Hematopoietic multipotent progenitor cell treated with erythropoietin and hydrocortisone succinate and interleukin-3 and kit ligand, for 15 days (in vitro differentiated cells): ENCODE results near the gene MYADM.
"Not testable (repeated sequence)": the region's sequence is repeated elsewhere in the genome, so short reads cannot be mapped to it uniquely, and the experiment has no call there.

Source experiments
- DNase-seq: peaks from one replicate; pipeline ENCODE4 v3.0.0-alpha.2; 2015; ENCODE audit warnings: low spot score

MYADM gene, protein sequence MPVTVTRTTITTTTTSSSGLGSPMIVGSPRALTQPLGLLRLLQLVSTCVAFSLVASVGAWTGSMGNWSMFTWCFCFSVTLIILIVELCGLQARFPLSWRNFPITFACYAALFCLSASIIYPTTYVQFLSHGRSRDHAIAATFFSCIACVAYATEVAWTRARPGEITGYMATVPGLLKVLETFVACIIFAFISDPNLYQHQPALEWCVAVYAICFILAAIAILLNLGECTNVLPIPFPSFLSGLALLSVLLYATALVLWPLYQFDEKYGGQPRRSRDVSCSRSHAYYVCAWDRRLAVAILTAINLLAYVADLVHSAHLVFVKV

DNA sequence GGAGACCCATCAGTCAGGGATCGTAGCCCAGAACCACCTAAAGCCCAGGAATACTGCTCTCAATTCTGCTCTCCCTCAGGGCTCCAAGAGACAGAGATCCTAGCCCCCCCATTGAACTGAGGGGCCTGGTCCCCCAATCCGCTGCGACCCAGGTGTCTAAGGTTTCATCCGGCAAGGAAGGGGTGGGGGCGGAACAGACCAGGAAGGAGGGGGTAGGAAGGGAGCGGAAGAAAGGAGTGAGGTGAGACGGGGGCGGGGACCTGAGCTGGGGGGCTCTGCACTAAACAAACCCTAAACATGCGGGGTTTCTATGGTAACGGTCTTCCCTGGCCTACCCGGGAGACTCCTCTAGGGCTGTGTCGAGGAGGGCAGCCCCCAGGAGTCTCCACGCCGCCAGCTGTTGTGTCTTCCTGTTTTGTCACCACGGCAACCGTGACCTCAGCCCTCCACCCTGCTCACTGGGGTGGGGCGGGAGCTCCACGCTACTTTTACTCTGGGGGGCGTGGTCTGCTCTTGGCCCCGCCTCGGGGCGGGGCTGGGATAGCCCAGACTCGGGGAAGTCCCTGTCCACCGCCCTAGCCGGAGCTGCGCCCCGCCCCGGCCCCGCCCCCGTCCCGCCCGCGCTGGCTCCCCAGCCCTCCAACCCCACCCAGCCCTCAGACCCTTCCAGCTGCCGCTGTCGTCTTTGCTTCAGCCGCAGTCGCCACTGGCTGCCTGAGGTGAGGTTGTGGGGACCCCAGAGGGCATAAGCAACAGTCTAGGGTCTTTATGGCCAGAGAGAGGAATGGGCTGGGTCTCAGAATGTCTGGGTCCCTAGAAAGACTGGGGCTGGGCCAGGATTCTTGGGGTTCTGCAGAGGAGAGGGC, at the start of gene MYADM:
Gene MYADM, plus strand, starts transcription at position 659 of the 866 bp plus-strand sequence. CDS start 5,647 bp downstream, outside the sequence.
- peak; percentile 83 for DNase-seq

DNA sequence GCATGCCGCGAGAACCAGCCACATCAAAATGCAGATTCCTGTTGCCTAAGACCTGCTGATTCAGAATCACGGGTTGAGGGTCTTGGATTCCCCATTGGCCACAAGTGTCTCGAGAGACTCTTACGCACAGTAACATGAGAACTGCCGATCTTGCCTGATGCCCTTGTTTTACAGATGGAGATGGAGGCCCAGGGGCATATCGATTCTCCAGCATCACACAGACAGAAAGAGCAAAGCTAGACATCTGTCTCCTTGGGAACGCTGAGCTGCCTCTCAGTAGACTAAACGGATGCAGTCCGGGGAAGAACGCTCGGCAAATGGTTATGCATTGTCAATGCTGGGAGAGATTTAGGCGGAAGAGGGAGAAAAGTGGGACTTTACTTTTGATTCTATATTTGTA, 48.9 kb upstream of the MYADM start:
- DNase-seq, result no peak

DNA sequence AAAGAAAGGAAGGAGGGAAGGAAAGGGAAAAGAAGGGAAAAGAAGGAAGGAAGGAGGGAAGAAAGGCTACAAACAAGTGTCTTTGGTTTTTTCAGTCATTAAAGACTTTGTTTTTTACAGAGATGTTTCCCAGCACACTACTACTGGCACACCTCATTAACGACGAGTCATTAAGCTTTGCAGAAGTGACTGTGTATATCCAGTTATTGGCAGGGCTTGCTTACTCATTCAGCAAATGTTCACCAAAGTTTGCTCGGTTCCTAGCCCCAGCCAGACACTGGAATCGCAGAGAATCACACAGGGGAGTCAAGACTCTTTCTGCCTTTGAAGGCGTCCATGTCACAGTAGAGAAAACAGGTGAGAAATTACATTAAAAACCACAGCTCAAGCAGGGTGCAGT, 47.8 kb upstream of the MYADM start:
- no peak for DNase-seq

DNA sequence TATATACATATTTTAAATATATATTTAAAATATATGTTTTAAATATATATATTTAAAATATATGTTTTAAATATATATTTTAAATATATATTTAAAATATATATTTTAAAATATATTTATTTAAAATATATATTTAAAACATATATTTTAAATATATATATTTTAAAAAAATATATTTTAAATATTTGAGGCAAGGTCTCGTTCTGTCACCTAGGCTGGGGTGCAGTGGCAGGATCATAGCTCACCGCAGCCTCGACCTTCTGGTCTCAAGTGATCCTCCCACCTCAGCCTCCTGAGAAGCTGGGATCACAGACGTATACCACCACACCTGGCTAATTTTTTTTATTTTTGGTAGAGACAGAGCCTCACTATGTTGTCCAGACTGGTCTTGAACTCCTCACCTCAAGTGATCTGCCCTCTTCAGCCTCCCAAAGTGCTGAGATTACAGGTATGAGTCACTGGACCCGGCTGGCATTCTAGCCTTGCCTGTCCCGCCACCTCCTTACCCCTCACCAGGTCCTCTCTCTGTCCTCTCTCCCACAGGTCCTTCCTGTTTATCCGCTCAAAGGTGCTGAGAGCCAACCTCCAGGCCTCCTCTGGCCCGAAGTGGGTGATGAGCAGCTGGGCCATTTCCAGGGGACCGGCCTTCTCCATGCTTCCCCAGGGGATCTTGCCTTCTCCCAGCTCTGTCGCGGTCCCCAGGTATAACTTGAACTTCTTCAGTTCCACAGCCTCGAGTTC, 44.1 kb upstream of the MYADM start:
- no peak for DNase-seq

DNA sequence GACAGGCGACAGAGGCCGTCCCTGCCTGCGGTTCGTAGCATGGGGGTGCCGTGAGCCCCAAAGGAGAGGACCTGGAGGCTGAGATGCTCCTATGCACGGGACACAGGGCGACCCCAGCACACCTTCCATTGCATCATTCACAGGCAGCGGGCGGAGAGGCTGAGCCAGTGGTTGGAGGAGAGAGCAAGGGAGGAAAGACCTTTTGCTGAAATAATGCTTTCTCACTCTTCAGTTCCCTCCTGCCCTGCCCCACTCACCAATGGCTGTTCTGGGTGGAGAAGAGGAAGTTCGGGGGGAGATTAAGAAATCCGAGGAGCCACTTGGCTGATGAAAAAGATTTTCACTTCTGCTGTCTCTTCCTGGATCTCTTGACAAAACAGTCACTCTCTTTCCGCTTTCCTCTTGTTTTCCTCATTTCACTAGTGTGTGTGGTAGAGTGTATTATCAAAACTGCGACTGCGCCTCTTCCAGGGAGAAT, 43.5 kb upstream of the MYADM start, which contains the start of gene NLRP12:
Gene NLRP12, minus strand, starts transcription at position 181 of the 478 bp plus-strand sequence. Its CDS starts 140 bp downstream, at position 41.
- DNase-seq, result no peak

DNA sequence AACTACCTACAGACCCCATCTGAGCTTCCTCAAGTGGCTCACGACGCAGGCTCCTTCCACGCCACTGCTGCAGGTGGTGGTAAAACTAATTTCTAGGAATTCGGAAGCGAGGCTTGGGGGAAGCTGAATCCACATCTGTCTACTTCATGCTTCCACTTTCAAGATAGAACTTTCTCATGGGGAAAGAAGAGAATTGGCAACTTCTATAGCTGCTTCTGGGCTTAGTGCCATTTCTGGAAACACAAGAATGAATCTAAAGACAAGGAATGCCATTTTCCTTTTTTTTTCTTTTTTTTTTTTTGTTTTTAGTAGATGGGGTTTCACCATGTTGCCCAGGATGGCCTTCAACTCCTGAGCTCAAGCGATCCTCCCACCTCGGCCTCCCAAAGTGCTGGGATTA, 40.8 kb upstream of the MYADM start:
- DNase-seq, result no peak

DNA sequence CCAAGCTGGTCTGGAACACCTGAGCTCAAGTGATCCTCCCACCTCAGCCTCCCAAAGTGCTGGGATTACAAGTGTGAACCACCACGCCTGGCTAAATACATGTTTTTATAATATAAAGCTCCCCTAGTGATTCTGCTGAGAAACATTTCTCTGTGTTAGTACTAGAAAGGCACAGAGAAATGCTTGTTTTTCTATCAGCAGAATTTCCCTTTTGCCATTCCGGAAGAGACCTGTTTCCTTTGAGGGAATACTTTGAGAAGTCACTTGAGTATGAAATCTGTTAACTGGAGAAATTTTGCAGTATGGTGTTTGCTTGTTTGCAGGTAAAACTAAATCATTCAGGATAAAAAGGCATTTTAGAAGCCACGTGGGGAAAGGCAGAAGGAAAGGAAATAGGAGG, 39.2 kb upstream of the MYADM start:
- no peak for DNase-seq

DNA sequence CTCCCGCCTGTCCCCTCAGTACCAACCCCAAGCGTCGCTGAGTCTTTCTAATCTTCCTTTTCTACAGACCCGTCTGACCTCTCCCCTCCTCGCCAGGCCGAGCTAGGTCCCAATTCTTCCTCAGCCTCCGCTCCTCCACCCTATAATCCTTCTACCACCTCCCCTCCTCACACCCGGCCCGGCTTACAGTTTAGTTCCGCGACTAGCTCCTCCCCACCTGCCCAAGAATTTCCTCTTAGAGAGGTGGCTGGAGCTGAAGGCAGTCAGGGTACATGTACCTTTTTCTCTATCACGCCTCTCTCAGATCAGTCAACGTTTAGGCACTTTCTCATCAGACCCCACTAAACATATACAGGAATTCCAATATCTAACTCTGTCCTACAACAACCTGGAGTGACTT, 34.8 kb upstream of the MYADM start:
- DNase-seq, result not testable (repeated sequence)

DNA sequence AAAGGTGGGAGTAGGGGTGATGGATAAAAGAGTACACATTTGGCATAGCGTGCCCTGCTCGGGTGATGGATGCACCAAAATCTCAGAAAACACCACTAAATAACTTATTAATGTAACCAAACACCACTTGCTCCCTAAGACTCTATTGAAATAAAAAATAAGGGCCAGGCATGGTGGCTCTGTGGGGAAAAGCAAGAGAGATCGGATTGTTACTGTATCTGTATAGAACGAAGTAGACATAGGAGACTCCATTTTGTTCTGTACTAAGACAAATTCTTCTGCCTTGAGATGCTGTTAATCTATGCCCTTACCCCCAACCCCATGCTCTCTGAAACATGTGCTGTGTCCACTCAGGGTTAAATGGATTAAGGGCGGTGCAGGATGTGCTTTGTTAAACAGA, 29.2 kb upstream of the MYADM start:
- DNase-seq, result not testable (repeated sequence)

DNA sequence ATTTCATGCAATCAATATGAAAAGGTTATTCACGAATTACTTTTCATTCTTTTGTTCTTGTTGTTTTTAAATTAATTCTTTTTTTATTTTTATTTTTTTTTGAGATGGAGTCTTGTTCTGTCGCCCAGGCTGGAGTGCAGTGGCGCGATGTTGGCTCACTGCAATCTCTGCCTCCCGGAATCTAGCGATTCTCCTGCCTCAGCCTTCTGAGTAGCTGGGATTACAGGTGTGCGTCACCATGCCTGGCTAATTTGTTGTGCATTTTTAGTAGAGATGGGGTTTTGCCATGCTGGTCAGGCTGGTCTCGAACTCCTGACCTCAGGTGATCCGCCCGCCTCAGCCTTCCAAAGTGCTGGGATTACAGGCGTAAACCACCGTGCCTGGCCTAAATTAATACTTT, 27.4 kb upstream of the MYADM start:
- not testable (repeated sequence) for DNase-seq

DNA sequence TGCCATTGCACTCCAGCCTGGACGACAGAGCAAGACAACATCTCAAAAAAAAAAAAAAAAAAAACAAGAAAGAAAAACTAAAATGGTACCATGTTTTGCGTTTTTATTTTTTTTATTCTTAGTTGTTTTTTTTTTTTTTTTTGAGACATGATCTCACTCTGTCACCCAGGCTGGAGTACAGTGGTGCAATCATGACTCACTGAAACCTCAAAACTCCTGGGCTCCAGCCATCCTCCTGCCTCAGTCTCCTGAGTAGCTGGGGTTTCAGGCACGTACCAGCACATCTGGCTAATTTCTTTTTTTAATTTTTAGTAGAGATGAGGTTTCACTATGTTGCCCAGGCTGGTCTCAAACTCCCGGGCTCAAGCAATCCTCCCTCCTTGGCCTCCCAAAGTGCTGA, 26.8 kb upstream of the MYADM start:
- not testable (repeated sequence) for DNase-seq

DNA sequence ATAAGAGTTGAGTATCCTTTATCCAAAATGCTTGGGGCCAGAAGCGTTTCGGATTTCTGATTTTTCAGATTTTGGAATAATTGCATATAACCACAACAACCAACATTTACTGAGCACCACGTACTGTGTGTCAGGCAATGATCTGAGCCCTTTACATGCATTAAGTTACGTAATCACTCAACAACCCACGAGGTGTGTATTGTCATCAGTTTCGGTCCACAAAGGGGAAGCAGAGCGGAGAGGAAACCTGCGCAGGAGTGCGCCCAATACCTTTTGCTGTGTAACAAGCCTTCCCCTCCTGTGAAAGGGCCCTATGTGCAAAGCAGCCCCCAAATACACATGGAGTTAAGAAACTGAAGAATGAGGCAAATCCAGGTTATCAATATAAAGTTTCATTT, 22.8 kb upstream of the MYADM start:
- no peak for DNase-seq

DNA sequence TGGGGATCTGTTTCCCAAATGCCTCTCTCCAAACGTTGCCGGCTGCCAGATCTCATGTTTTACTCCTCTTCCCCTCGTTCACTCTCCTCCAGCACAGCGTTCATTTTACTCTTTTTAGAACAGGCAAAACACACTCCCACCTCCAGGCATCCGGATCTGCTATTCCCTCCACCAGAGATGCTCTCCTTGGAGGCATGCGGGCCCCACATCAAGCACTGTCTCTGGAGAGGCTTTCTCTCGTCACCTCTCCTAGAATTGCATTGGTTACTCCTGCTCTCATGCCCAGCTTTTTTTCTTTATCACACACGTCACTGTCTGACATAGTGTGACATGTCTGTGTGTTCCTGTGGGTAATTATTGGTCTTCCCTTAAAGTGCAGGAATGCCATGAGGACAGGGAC, 20.1 kb upstream of the MYADM start:
- no peak for DNase-seq

DNA sequence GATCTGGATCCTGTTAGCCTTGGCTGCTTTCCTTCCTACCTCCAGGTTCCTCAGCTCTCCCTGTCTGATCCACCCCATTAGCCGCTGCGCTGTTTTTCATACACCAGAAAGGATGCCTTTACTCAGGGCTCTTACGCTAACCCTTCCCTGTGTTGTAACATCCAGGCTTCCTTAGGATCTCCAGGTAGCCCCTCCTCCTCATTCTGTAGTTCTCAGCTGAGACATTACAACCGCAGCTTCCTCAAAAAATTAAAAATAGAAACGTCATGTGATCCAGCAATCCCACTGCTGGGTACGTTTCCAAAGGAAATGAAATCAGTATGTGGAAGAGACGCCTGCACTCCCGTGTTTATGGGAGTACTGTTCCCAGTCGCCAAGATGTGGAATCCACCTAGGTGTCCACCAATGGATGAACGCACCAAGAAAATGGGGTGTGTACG, 18.4 kb upstream of the MYADM start:
- no peak for DNase-seq

DNA sequence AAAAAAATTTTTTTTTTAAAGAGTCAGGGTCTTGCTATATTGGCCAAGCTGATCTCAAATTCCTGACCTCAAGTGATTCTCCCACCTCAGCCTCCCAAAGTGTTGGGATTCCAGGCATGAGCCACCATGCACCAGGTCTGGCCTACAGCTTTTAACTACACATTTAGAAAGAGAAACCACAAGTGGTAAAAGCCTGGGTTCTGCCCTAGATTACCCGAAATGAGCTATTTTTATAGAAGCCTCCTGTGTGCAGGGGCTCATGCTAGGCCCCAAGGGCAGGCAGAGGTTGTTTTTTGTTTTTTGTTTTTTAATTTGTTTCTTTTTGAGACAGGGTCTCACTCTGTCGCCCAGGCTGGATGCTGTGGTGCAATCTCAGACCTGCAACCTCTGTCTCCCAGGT, 14.0 kb upstream of the MYADM start:
- no peak for DNase-seq

DNA sequence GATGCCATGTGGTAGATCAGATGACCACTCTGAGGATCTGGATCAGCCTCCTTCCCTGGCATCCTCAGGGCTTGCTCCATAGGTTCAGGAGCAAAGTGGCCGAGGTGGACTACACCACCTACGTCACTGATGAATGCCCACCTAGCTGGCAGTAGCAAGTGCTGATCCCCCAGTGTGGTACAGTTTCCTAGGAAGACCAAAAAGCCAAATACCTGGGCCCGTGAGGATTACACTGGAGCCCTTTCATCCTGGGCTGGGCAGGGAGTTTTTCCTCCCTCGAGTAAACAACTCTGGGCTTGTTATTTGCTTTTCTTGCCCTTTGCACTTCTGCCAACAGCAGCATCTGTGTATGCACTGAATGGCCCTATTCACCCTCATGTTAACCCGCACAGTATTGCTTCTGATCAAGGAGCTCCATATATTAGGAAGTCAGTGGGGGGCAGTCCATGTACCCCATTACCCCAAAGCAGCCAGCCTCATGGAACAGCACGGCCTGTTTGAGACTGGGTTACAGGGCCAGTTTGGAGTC, 3.3 kb upstream of the MYADM start:
- DNase-seq, result no peak

DNA sequence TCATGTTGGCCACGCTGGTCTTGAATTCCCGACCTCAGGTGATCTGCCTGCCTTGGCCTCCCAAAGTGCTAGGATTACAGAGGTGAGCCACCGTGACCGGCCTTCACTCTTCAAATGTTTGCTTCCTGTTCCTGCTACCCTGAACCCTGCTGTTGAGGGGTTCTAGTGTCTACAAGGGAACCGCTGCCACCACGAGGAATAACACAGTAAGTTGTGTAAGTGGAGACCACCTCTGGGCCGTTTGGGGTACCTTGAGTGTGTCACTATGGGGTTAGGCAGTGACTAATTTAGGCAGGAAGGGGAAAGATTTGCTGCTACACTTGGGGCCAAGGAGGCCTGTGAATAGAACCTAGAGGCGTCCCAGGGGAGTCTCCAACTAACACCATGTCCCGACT, 2.2 kb upstream of the MYADM start:
- DNase-seq, result no peak

DNA sequence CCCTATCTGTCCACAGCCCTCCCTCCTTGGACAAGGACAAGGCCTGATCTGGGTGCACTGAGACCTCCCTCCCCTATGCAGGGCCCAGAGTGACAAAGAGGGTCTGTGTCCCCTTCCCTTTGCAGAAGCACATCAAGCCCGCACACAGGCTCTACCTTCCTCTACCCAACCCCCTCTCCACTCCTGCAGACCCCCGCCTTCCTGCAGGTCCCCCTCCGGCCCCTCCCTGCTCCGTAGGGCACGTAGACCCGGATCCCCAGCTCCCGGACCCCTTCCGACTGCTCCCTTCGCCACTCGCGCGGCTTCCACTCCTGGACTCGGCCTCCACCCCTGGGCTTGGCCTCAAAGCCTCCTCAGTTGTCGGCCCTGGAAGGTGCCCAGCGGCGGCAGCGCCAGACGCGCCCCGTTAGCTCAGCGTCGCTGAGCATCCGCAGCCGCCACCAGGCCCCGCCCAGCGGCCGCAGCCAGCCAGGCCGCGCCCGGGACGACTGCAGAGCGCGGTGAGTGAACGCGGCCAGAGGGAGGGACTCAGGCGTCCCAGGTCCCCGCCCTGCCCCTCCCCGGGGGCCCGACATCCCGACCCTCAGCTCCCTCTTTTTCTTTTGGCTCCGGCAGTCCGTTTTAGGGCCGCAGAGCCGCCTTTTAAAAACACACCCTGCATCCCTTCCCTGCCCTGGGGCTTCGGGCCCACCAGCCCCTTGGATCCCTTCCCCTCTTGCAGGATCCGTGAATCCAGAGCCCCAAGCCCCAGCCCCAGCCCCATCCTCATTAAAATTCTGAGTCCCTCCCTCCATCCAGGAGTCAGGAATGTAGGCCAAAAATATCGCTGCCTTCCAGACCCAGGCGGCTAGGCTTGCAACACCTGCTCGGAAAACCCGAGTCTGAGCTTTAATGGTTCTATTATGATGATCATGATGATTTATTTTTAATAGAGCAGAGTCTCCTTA, 1.5 kb upstream of the MYADM start:
- DNase-seq, result peak; percentile 15

DNA sequence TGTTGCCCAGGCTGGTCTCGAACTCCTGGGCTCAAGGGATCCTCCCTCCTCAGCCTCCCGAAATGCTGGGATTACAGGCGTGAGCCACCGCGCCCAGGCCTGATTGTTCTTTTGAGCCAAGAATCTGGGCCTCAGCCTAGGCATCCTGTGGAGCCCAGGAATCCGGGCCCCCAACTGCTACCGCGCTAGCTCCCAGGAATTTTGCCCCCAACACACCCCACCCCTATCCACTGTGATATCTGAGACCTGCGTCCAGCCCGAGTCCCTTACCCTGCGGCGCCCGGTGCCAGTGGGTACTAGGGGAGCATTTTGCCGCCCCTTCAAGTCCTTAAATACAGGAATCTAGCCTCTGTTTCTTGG, 838 bp upstream of the MYADM start:
- DNase-seq, result no peak

DNA sequence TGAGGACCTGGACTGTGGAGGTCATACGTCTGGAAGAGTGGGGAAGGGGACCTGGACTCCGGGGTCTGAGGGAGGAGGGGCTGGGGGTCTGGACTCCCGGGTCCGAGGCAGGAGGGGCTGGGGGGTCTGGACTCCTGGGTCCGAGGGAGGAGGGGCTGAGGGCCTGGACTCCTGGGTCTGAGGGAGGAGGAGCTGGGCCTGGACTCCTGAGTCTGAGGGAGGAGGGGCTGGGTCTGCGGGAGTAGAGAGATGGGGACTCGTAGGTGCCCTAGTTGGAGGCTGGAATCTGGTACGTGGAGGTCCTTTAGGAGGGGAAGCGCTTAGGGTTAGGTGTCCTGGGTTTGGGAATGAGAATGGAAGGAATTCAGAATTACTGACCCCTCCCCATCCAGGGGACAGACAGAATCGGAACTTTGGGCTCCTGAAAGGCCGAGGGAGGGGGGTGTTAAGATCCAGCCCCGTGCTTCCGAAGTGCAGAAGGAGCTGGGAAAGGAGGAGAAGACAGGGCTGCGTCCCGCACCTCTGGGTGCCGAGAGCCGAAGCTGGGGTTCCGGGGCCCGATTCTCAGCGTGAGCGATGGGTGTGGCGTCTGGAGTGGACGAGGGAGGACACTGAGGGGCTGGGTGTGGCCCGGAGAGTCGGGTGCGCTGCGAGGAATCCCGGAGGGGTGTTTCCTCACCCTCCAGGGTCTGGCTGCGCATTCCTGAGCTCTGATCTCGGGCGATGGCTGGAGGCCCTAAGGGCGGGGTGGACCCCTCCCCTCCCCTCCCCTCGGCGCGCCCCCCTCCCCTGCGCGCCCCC, 608 bp downstream of the MYADM start:
- DNase-seq, result no peak
